ENCODE measurements around the gene ELF3.
"Not testable (repeated sequence)": the region's sequence is repeated elsewhere in the genome, so short reads cannot be mapped to it uniquely, and the experiment has no call there.

Gene ELF3

GRCh38 chr1:202058001-202058908, 47.9 kb downstream of the ELF3 start:
- Histone ChIP-seq H2AFZ (ENCODE audit: low read depth, low read length, severe bottlenecking) (no peak overlapping the region), H3K79me2 (ENCODE audit: insufficient read depth, low read length) (no peaks in the 10 kb centered on the region), H3K4me2 (ENCODE audit: low read depth, low read length, poor library complexity, severe bottlenecking) (no peak overlapping the region), H3F3A (ENCODE audit: insufficient read depth) (no peaks in the 10 kb centered on the region), H3K9me2 (replicated peaks; ENCODE audit: insufficient read depth, low read length) (no peaks in the 10 kb centered on the region), H3K27ac (ENCODE audit: low read depth, low read length) (no peak overlapping the region), H3K9me3 (ENCODE audit: insufficient read depth, low read length) (no peaks in the 10 kb centered on the region), H3K9ac (ENCODE audit: low read length) (no peak overlapping the region), H3K36me3 (ENCODE audit: low read length) (no peaks in the 10 kb centered on the region), H3K4me3 (ENCODE audit: insufficient read depth, low read length, poor library complexity, severe bottlenecking) (no peak overlapping the region), H4K20me1 (ENCODE audit: low read depth, low read length) (no peaks in the 10 kb centered on the region), H3K27me3 (ENCODE audit: low read length) (no peaks in the 10 kb centered on the region)
- TF ChIP-seq, protein P1, sequence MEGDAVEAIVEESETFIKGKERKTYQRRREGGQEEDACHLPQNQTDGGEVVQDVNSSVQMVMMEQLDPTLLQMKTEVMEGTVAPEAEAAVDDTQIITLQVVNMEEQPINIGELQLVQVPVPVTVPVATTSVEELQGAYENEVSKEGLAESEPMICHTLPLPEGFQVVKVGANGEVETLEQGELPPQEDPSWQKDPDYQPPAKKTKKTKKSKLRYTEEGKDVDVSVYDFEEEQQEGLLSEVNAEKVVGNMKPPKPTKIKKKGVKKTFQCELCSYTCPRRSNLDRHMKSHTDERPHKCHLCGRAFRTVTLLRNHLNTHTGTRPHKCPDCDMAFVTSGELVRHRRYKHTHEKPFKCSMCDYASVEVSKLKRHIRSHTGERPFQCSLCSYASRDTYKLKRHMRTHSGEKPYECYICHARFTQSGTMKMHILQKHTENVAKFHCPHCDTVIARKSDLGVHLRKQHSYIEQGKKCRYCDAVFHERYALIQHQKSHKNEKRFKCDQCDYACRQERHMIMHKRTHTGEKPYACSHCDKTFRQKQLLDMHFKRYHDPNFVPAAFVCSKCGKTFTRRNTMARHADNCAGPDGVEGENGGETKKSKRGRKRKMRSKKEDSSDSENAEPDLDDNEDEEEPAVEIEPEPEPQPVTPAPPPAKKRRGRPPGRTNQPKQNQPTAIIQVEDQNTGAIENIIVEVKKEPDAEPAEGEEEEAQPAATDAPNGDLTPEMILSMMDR (IDR thresholded peaks at IDR 0.05; ENCODE audit: insufficient read depth, low read length, poor library complexity, severe bottlenecking), result no peak
- TF ChIP-seq EZH2phosphoT487 (conservative IDR thresholded peaks at IDR 0.05; ENCODE audit: low read length), result no peak

- TF ChIP-seq, protein P1 (IDR thresholded peaks at IDR 0.05; ENCODE audit: insufficient read depth, low read length, poor library complexity, severe bottlenecking), result no peak
- no peaks in the 10 kb centered on the region for H3K79me2 ChIP-seq (ENCODE audit: insufficient read depth, low read length)
- no peaks in the 10 kb centered on the region for H3K27me3 ChIP-seq (ENCODE audit: low read length)
- no peak overlapping the region for H3K27ac ChIP-seq (ENCODE audit: low read depth, low read length)
- no peaks in the 10 kb centered on the region for H3K36me3 ChIP-seq (ENCODE audit: low read length)
- H4K20me1 ChIP-seq (ENCODE audit: low read depth, low read length), result no peaks in the 10 kb centered on the region
- no peaks in the 10 kb centered on the region for H3F3A ChIP-seq (ENCODE audit: insufficient read depth)
- no peak overlapping the region for H3K4me3 ChIP-seq (ENCODE audit: insufficient read depth, low read length, poor library complexity, severe bottlenecking)
- no peaks in the 10 kb centered on the region for H3K9me2 ChIP-seq (replicated peaks; ENCODE audit: insufficient read depth, low read length)
- no peak overlapping the region for H2AFZ ChIP-seq (ENCODE audit: low read depth, low read length, severe bottlenecking)
- H3K9me3 ChIP-seq (ENCODE audit: insufficient read depth, low read length), result no peaks in the 10 kb centered on the region
- no peak overlapping the region for H3K4me2 ChIP-seq (ENCODE audit: low read depth, low read length, poor library complexity, severe bottlenecking)
- H3K9ac ChIP-seq (ENCODE audit: low read length), result no peak overlapping the region
Measured at GRCh38 chr1:202061055-202061454, 50.7 kb downstream of the ELF3 start.

DNA sequence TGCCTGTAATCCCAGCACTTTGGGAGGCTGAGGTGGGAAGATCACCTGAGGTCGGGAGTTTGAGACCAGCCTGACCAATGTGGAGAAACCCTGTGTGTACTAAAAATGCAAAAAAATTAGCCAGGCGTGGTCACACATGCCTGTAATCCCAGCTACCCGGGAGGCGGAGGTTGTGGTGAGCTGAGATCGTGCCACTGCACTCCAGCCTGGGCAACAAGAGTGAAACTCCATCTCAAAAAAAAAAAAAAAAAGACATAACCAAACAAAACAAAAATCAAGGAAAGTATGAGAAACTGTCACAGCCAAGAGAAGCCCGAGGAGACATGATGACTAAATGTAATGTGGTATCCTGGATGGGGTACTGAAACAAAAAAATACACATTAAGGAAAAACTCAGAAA, 51.4 kb downstream of the ELF3 start:
- not testable (repeated sequence) for H3K9ac ChIP-seq (ENCODE audit: low read length); H3K27ac ChIP-seq (ENCODE audit: low read depth, low read length); H3K27me3 ChIP-seq (ENCODE audit: low read length); H4K20me1 ChIP-seq (ENCODE audit: low read depth, low read length); H3K9me2 ChIP-seq (replicated peaks; ENCODE audit: insufficient read depth, low read length); H3K9me3 ChIP-seq (ENCODE audit: insufficient read depth, low read length); H3K36me3 ChIP-seq (ENCODE audit: low read length); H3K79me2 ChIP-seq (ENCODE audit: insufficient read depth, low read length); H3K4me3 ChIP-seq (ENCODE audit: insufficient read depth, low read length, poor library complexity, severe bottlenecking); H3K4me2 ChIP-seq (ENCODE audit: low read depth, low read length, poor library complexity, severe bottlenecking); H3F3A ChIP-seq (ENCODE audit: insufficient read depth); H2AFZ ChIP-seq (ENCODE audit: low read depth, low read length, severe bottlenecking)

DNA sequence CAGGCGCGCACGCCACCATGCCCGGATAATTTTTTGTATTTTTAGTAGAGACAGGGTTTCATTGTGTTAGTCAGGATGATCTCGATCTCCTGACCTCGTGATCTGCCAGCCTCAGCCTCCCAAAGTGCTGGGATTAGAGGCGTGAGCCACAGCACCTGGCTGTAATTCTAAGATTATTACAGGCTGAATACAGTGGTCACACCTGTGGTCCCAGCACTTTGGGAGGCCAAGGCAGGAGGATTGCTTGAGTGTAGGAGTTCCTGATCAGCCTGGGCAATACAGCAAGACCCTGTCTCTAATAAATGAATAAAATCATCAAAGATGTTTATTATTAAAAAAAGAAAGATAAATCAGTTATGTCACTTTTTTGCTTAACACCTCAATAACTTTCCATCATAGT, 52.2 kb downstream of the ELF3 start:
- not testable (repeated sequence) for H3K27me3 ChIP-seq (ENCODE audit: low read length); H3K9me2 ChIP-seq (replicated peaks; ENCODE audit: insufficient read depth, low read length); H3K4me3 ChIP-seq (ENCODE audit: insufficient read depth, low read length, poor library complexity, severe bottlenecking); H3K9me3 ChIP-seq (ENCODE audit: insufficient read depth, low read length); H3K79me2 ChIP-seq (ENCODE audit: insufficient read depth, low read length); H3K36me3 ChIP-seq (ENCODE audit: low read length); H3K9ac ChIP-seq (ENCODE audit: low read length); H2AFZ ChIP-seq (ENCODE audit: low read depth, low read length, severe bottlenecking); H3K4me2 ChIP-seq (ENCODE audit: low read depth, low read length, poor library complexity, severe bottlenecking); H4K20me1 ChIP-seq (ENCODE audit: low read depth, low read length); H3K27ac ChIP-seq (ENCODE audit: low read depth, low read length); H3F3A ChIP-seq (ENCODE audit: insufficient read depth)
